NB4 (cell line): ENCODE results near the gene CLEC20A.

Source experiments
- POLR2A ChIP-seq: IDR thresholded peaks from 2 replicates; pipeline ENCODE4 v1.6.1; 2011; ENCODE audit warnings: mild to moderate bottlenecking; ENCODE audit not compliant: insufficient read length; ENCODE audit errors: extremely low read depth
- TF ChIP-seq, protein P1 (sequence below): IDR thresholded peaks from one replicate; pipeline ENCODE4 v1.5.1; 2012; ENCODE audit warnings: low read depth, low read length
- TF ChIP-seq, protein P2 (sequence below): IDR thresholded peaks from 2 replicates; pipeline ENCODE4 v1.6.1; 2011; ENCODE audit warnings: low read depth, low read length

DNA sequence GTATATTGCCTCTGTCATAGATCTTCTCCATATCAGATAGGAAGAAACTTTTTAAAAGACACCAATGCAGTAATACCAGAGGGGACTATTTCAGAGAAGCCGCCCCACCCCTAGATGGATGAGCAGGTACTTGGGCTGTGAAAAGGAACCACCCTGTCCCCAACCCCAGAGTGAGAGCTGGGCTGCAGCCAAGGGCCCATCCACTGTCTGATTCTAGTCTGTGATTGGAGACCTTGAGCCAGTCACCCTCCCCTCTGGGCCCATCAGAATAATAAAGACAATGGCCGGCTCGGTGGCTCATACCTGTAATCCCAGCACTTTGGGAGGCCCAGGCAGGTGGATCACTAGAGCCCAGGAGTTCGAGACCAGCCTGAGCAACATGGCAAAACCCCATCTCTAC, 5.0 kb downstream of the CLEC20A start:
- TF ChIP-seq, protein P1, sequence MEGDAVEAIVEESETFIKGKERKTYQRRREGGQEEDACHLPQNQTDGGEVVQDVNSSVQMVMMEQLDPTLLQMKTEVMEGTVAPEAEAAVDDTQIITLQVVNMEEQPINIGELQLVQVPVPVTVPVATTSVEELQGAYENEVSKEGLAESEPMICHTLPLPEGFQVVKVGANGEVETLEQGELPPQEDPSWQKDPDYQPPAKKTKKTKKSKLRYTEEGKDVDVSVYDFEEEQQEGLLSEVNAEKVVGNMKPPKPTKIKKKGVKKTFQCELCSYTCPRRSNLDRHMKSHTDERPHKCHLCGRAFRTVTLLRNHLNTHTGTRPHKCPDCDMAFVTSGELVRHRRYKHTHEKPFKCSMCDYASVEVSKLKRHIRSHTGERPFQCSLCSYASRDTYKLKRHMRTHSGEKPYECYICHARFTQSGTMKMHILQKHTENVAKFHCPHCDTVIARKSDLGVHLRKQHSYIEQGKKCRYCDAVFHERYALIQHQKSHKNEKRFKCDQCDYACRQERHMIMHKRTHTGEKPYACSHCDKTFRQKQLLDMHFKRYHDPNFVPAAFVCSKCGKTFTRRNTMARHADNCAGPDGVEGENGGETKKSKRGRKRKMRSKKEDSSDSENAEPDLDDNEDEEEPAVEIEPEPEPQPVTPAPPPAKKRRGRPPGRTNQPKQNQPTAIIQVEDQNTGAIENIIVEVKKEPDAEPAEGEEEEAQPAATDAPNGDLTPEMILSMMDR, result no peak
- no peak for TF ChIP-seq POLR2A
- TF ChIP-seq, protein P2, sequence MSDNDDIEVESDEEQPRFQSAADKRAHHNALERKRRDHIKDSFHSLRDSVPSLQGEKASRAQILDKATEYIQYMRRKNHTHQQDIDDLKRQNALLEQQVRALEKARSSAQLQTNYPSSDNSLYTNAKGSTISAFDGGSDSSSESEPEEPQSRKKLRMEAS, result no peak
